Immature natural killer cell (primary cell): ENCODE results near the gene ITPK1. TPM values are rescaled to one million over a fixed set of nuclear protein-coding genes. Genes with fewer than 3 reads are reported as not detected.

Experiments used
- DNase-seq, 3 donors: peaks; one replicate each; pipeline ENCODE4 v3.0.0; 2022; ENCODE audit warnings: mixed read lengths in 1 of 3
- H3K27ac Mint-ChIP-seq, 6 donors: one replicate each; pipeline ENCODE4 v1.8.0; 2020; ENCODE audit warnings: mixed read lengths in 6 of 6, mild to moderate bottlenecking in 5 of 6, inconsistent platforms in 4 of 6, moderate library complexity in 3 of 6
- H3K27me3 Mint-ChIP-seq, 3 donors: one replicate each; pipeline ENCODE4 v1.8.0; 2020 to 2021; ENCODE audit warnings: low read depth in 3 of 3, mild to moderate bottlenecking in 3 of 3, mixed read lengths in 3 of 3, moderate library complexity in 3 of 3, inconsistent platforms in 1 of 3
- H3K36me3 Mint-ChIP-seq, 3 donors: one replicate each; pipeline ENCODE4 v1.8.0; 2020; ENCODE audit warnings: mixed read lengths in 3 of 3, inconsistent platforms in 2 of 3, mild to moderate bottlenecking in 2 of 3
- H3K4me1 Mint-ChIP-seq, 2 donors: one replicate each; pipeline ENCODE4 v1.8.0; 2020; ENCODE audit warnings: inconsistent platforms in 2 of 2, mild to moderate bottlenecking in 2 of 2, mixed read lengths in 2 of 2, moderate library complexity in 1 of 2
- H3K4me3 Mint-ChIP-seq, 5 donors: one replicate each; pipeline ENCODE4 v1.8.0; 2020; ENCODE audit warnings: mild to moderate bottlenecking in 5 of 5, mixed read lengths in 5 of 5, inconsistent platforms in 3 of 5, moderate library complexity in 3 of 5
- H3K9me3 Mint-ChIP-seq, 6 donors: one replicate each; pipeline ENCODE4 v1.8.0; 2020; ENCODE audit warnings: mild to moderate bottlenecking in 6 of 6, mixed read lengths in 6 of 6, inconsistent platforms in 4 of 6, moderate library complexity in 3 of 6
- polyA plus RNA-seq, 3 donors: library from polyadenylated mRNA; unstranded; fragments of 300-500 nt; fragmentation: Illumina TruSeq; gene quantifications; one replicate each; pipeline ENCODE4 v1.2.3, GENCODE V29; 2021

ITPK1 gene
- polyA plus RNA-seq, 3 donors from 2014 or later, result 19.5 to 53.0 (median 21.7) TPM

DNA sequence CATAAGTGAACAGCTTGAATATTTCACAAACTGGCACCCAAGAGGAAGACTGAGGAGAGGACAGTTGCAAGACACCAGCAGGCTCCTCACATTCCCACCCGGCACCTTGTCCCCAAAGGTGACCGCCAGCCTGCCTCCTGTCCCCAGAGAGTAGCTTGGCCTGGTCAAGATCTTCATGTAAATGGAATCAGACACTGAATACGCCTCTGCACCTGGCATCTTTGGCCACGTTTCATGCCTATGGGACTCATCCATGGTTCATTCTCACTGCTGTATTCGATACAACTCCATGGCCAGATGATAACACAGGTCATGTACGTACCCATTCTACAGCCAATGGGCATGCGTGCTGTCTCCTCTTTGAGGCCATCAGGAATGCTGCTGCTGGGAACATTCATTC lies 60.8 kb downstream of the ITPK1 start:
- H3K4me1 Mint-ChIP-seq, result peaks cover 22 to 28% of the 10 kb centered on the region in 2 donors
- no peak overlapping the region for H3K4me3 Mint-ChIP-seq
- peak overlapping the region in 3 of 6 donors; percentile 29 to 37 (median 37) for H3K27ac Mint-ChIP-seq
- H3K27me3 Mint-ChIP-seq, result peaks cover 0 to 2% (median 2%) of the 10 kb centered on the region in 3 donors
- H3K9me3 Mint-ChIP-seq, result no peaks in the 10 kb centered on the region
- no peak for DNase-seq
- H3K36me3 Mint-ChIP-seq, result peaks cover 0 to 3% (median 0%) of the 10 kb centered on the region in 3 donors

GRCh38 chr14:93054006-93054405 lies 61.7 kb downstream of the ITPK1 start:
- H3K9me3 Mint-ChIP-seq, result no peaks in the 10 kb centered on the region
- H3K27me3 Mint-ChIP-seq, result peaks cover 0 to 2% (median 2%) of the 10 kb centered on the region in 3 donors
- no peak for DNase-seq
- H3K4me1 Mint-ChIP-seq, result peaks cover 21 to 28% of the 10 kb centered on the region in 2 donors
- H3K36me3 Mint-ChIP-seq, result peaks cover 0 to 4% (median 3%) of the 10 kb centered on the region in 3 donors
- H3K4me3 Mint-ChIP-seq, result no peak overlapping the region
- peak overlapping the region in 1 of 6 donors; percentile 49 for H3K27ac Mint-ChIP-seq

DNA sequence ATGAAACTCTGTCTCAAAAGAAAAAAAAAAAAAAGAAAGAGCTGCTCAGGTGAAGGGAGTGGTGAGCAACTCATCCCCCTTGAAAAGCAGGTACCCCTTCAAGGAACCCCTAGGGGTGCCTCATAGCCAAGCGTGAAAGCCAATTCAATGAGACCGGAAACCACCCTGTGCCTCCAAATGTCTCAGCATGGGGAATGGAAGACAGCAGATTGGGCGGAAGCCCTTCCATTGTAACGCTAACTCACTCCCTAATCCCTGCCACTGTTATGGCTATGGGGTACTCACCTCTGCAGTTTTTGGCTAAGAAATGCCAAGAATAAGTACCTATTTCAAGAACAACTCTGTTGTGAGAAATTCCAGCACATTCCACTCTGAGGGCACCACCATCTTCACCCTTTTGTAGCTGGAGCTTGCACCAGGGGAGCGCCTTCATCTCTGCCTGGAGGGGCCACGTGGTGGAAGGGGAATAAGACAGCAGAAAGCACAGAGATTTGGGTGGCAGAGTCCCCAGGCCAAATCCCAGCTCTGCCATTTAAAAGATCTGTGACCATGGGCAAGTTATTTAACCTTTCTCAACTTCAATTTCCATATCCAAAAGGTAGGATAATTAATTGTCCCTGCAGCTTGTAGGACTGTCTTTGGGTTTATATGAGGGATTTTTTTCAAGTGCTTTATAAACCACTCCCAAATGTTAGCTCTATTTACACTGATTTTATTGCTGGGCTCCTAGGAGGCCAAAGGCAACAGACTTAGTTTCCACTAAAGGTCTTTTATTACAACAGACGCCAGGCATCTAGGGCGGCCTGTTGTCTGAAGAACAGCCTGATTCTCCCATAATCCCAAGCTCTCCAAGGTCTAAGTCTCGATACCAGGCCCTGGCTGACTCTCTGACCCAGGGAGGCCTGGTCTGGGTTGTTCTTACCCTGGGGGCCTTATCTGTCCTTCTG lies 63.9 kb downstream of the ITPK1 start:
- Mint-ChIP-seq H3K4me3 (no peak overlapping the region), H3K27me3 (peaks cover 0 to 2% (median 2%) of the 10 kb centered on the region in 3 donors), H3K36me3 (peaks cover 0 to 7% (median 3%) of the 10 kb centered on the region in 3 donors), H3K9me3 (no peaks in the 10 kb centered on the region), H3K4me1 (peaks cover 19 to 23% of the 10 kb centered on the region in 2 donors), H3K27ac (peak overlapping the region in 1 of 6 donors; percentile 3)
- no peak for DNase-seq

DNA sequence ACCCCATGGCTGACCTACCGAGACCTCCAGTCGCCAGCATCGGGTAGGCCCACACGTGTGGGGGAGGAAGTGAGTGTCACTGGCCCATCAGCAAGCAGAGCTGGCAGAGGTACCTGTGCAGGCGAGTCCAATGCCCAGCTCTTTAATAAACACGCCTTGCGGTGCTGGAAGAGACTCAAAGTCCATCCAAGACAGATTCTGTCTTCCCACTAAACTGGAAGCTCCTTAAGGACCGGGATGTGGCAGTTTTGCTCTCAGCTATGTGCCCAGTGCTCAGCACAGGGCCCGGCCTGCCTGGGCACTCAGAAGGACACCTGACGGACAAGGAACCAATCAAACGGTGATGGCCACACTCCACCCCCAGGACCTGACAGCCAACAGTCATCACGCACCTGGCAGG lies 65.0 kb downstream of the ITPK1 start:
- Mint-ChIP-seq H3K9me3 (no peaks in the 10 kb centered on the region), H3K4me3 (no peak overlapping the region), H3K27me3 (peaks cover 0 to 2% (median 0%) of the 10 kb centered on the region in 3 donors), H3K36me3 (peaks cover 0 to 7% (median 3%) of the 10 kb centered on the region in 3 donors), H3K4me1 (peaks cover 18 to 22% of the 10 kb centered on the region in 2 donors), H3K27ac (no peak overlapping the region)
- no peak for DNase-seq

- peaks cover 24 to 26% of the 10 kb centered on the region in 2 donors for H3K4me1 Mint-ChIP-seq
- H3K27ac Mint-ChIP-seq, result no peak overlapping the region
- H3K4me3 Mint-ChIP-seq, result no peak overlapping the region
- peaks cover 0 to 7% (median 3%) of the 10 kb centered on the region in 3 donors for H3K36me3 Mint-ChIP-seq
- H3K9me3 Mint-ChIP-seq, result no peaks in the 10 kb centered on the region
- DNase-seq, result no peak
- peaks cover 0 to 3% (median 2%) of the 10 kb centered on the region in 3 donors for H3K27me3 Mint-ChIP-seq
Measured at GRCh38 chr14:93049867-93050331, 65.8 kb downstream of the ITPK1 start.

DNA sequence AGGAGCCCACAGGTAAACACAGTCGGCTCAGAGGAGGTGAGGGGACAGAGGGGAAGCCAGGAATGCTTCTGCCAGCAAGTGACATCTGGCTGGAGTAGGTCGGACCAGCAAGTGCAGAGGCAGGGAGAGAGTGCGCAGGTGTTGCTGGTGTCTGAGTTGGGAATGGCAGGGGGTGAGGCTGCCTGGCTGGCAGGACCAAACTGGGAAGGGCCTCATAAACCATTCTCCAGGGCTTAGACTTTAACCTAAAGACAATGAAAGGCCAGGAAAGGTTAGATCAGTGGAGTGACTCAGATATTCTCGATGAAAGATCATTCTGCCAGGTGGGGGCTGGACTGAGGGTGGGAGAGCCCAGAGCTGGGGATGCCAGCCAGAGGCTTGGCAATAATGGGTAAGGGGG lies 66.4 kb downstream of the ITPK1 start:
- Mint-ChIP-seq H3K9me3 (no peaks in the 10 kb centered on the region), H3K27ac (no peak overlapping the region), H3K27me3 (peaks cover 0 to 3% (median 2%) of the 10 kb centered on the region in 3 donors), H3K4me3 (no peak overlapping the region), H3K36me3 (peaks cover 0 to 7% (median 3%) of the 10 kb centered on the region in 3 donors), H3K4me1 (peaks cover 29 to 32% of the 10 kb centered on the region in 2 donors)
- no peak for DNase-seq

DNA sequence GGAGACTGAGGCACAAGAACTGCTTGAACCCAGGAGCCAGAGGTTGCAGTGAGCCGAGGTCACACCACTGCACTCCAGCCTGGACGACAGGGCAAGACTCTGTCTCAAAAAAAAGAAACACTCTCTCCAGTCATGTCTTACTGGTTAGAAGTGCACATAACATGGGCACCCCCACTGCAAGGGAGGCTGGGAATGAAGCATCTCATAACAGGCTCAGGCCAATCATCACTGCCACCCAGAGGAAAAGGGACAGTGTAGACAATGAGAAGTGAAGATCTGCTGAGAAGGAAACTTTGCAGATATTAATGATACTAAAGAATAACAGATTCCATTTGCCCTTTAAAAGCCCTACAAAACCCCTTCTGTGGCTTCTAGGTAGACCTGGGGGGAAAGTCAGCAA lies 66.9 kb downstream of the ITPK1 start:
- peaks cover 0 to 7% (median 3%) of the 10 kb centered on the region in 3 donors for H3K36me3 Mint-ChIP-seq
- H3K4me3 Mint-ChIP-seq, result no peak overlapping the region
- no peaks in the 10 kb centered on the region for H3K9me3 Mint-ChIP-seq
- H3K27ac Mint-ChIP-seq, result no peak overlapping the region
- peaks cover 34 to 37% of the 10 kb centered on the region in 2 donors for H3K4me1 Mint-ChIP-seq
- DNase-seq, result no peak
- peaks cover 0 to 3% (median 2%) of the 10 kb centered on the region in 3 donors for H3K27me3 Mint-ChIP-seq

- peak overlapping the region in 1 of 6 donors; percentile 36 for H3K27ac Mint-ChIP-seq
- peaks cover 0 to 4% (median 3%) of the 10 kb centered on the region in 3 donors for H3K27me3 Mint-ChIP-seq
- peaks cover 46 to 49% of the 10 kb centered on the region in 2 donors for H3K4me1 Mint-ChIP-seq
- H3K9me3 Mint-ChIP-seq, result no peaks in the 10 kb centered on the region
- H3K4me3 Mint-ChIP-seq, result no peak overlapping the region
- DNase-seq, result no peak
- peaks cover 0 to 7% (median 0%) of the 10 kb centered on the region in 3 donors for H3K36me3 Mint-ChIP-seq
Measured at GRCh38 chr14:93047661-93048060, 68.1 kb downstream of the ITPK1 start.

- no peak for DNase-seq
- H3K27me3 Mint-ChIP-seq, result peaks cover 0 to 6% (median 4%) of the 10 kb centered on the region in 3 donors
- H3K27ac Mint-ChIP-seq, result peak overlapping the region in 1 of 6 donors; percentile 36
- no peaks in the 10 kb centered on the region for H3K9me3 Mint-ChIP-seq
- peaks cover 51 to 54% of the 10 kb centered on the region in 2 donors for H3K4me1 Mint-ChIP-seq
- peaks cover 0 to 7% (median 0%) of the 10 kb centered on the region in 3 donors for H3K36me3 Mint-ChIP-seq
- H3K4me3 Mint-ChIP-seq, result no peak overlapping the region
Measured at GRCh38 chr14:93047157-93047556, 68.6 kb downstream of the ITPK1 start.

DNA sequence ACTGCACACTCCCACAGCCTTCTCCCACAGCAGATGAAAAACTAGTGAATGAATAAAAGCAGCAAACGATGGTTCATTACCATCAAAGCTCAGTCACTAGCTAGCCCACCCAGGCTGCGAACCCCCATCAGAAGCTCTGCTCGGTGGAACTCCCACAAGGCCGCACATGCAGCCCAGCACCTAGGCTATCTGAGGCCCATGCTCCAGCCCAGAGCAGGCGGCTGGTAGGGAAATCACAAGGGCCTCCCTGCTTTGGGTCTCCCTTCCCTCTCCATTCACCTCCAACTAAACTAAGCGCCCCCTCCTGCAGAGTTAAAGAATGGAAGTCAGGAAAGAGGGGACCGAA lies 69.0 kb downstream of the ITPK1 start:
- no peak overlapping the region for H3K4me3 Mint-ChIP-seq

DNA sequence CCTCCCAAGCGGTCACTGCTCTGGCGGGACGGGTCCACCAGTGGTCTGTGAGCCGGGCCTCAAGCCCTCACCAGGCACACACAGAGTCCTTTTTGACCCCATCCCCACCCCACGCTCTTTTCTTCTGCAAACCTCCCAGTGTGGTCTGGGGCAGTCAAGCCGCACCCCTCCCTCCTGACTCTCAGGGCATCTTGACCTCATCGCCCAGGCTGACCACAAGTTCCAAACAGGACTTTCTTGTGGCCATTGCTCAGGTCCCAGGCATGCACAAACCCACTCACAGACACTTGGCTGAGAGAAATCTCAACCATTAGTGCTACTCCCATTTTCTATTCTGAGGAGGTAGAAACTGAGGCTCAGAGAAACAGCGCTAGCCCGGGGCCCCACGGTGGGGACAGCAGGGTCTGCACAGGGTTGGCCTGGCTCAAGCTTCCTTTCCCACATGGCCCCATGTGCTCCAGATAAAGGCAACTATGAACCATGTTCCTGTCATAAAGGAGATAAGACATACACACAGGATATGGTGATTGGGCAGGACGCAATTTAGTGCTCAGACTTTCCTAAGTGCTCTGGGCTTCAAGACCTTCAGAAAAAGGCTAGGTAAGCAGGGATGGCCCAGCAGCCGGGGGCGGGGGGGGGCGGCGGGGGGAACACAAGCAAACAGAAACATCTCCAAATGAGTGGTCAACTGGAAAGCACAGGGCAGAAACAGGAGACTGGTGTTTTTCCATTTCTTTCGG lies 69.6 kb downstream of the ITPK1 start:
- H3K4me3 Mint-ChIP-seq, result peak overlapping the region; percentile 17 to 67 (median 57)
- H3K9me3 Mint-ChIP-seq, result no peaks in the 10 kb centered on the region
- peaks cover 0 to 7% (median 0%) of the 10 kb centered on the region in 3 donors for H3K36me3 Mint-ChIP-seq
- H3K27ac Mint-ChIP-seq, result peak overlapping the region; percentile 34 to 93 (median 57)
- no peak for DNase-seq
- H3K4me1 Mint-ChIP-seq, result peaks cover 61 to 64% of the 10 kb centered on the region in 2 donors
- peaks cover 0 to 8% (median 4%) of the 10 kb centered on the region in 3 donors for H3K27me3 Mint-ChIP-seq

More for the DNA sequence above, 69.0 kb downstream of the ITPK1 start:
- peaks cover 0 to 8% (median 4%) of the 10 kb centered on the region in 3 donors for H3K27me3 Mint-ChIP-seq
- no peaks in the 10 kb centered on the region for H3K9me3 Mint-ChIP-seq
- H3K36me3 Mint-ChIP-seq, result peaks cover 0 to 7% (median 0%) of the 10 kb centered on the region in 3 donors
- DNase-seq, result no peak
- H3K4me1 Mint-ChIP-seq, result peaks cover 56 to 58% of the 10 kb centered on the region in 2 donors
- peak overlapping the region in 1 of 6 donors; percentile 36 for H3K27ac Mint-ChIP-seq

DNA sequence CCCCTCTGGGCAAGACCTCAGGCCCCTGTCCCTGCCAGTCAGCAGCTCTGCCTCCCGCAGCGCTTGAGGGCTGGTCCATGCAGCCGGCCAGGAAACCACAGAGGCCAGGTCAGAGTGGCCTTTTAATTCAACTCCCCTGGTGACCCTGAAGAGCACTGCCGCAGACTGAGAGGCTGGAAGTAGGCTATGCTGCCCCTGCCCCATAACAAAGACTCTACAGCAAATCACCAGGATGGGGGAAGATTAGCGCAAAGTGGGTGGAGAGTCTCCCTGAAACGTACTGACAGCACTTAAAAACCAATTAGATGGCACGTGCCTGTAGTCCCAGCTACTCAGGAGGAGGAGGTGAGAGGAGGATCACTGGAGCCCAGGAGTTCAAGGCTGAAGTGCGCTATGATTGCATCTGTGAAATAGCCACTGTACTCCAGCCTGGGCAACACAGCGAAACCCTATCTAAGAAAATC lies 70.5 kb downstream of the ITPK1 start:
- Mint-ChIP-seq H3K36me3 (peaks cover 0 to 7% (median 0%) of the 10 kb centered on the region in 3 donors), H3K4me3 (peak overlapping the region; percentile 17 to 75 (median 51)), H3K4me1 (peaks cover 70 to 73% of the 10 kb centered on the region in 2 donors), H3K27me3 (peaks cover 0 to 8% (median 4%) of the 10 kb centered on the region in 3 donors), H3K27ac (peak overlapping the region; percentile 52 to 93 (median 76)), H3K9me3 (no peaks in the 10 kb centered on the region)
- no peak for DNase-seq

DNA sequence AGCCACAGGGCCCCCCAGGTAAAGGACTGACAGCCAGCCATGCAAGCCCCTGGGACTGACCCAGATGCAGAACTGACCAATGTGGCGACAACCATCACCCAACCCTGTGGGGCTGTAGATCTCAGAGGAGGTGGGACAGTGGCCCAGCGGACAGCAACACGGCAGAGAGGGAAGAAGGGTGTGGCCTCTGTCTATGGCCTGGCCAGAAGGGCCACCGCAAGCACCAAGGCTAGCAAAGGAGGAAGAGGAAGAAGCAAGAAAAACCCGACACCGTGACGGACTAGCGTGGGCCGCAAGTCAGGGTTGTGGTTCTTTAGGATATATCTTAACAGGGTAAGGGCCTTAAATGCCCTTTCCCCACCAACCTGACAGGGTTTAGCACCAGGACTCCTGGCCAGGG lies 71.2 kb downstream of the ITPK1 start:
- Mint-ChIP-seq H3K9me3 (no peaks in the 10 kb centered on the region), H3K27ac (peak overlapping the region; percentile 52 to 93 (median 82))

More for the DNA sequence above, 71.2 kb downstream of the ITPK1 start:
- Mint-ChIP-seq H3K4me3 (peak overlapping the region; percentile 41 to 75 (median 54)), H3K27me3 (peaks cover 0 to 8% (median 4%) of the 10 kb centered on the region in 3 donors), H3K36me3 (peaks cover 0 to 7% (median 0%) of the 10 kb centered on the region in 3 donors), H3K4me1 (peaks cover 77 to 80% of the 10 kb centered on the region in 2 donors)
- DNase-seq, result no peak
